H1 (cell line): ENCODE measurements around the gene KIF25. TPM values are rescaled to one million over a fixed set of nuclear protein-coding genes. Genes with fewer than 3 reads are reported as not detected.

Experiments used
- CTCF ChIA-PET: fragments of 300-600 bp; sonication (Branson Sonifier 250); formaldehyde crosslinking; loops from one replicate; lab custom pipeline; 2021; ENCODE audit not compliant: partially characterized antibody; lab: Charles Lee
- POLR2A ChIA-PET: fragments of 300-600 bp; sonication (Branson Sonifier 250); formaldehyde crosslinking; loops from one replicate; lab custom pipeline; 2021; ENCODE audit warnings: inconsistent platforms; ENCODE audit not compliant: partially characterized antibody; lab: Charles Lee
- DNase-seq, 2 experiments: peaks; one replicate each; pipeline versions ENCODE4 v3.0.0 to v3.0.0-alpha.2; 2010 to 2022; ENCODE audit warnings: low spot score in 2 of 2, low read depth in 1 of 2, mixed read lengths in 1 of 2
- FAIRE-seq: peaks from 2 replicates; lab custom pipeline; 2011; peaks lifted over from hg19 to GRCh38; lab: Jason Lieb, UNC
- H2AFZ ChIP-seq: 2 replicates; pipeline ENCODE4 v1.8.1; 2012; ENCODE audit warnings: low read length, inconsistent platforms
- H2AK5ac ChIP-seq: 2 replicates; pipeline ENCODE4 v1.6.1; 2013; ENCODE audit warnings: low read depth, low read length
- H2BK120ac ChIP-seq: replicated peaks from 2 replicates; pipeline ENCODE3; 2013; ENCODE audit warnings: low read depth, low read length, inconsistent platforms
- H2BK12ac ChIP-seq: 2 replicates; pipeline ENCODE4 v1.6.1; 2013; ENCODE audit warnings: low read depth, low read length
- H2BK15ac ChIP-seq: 2 replicates; pipeline ENCODE4 v1.6.1; 2013; ENCODE audit warnings: low read length
- H2BK20ac ChIP-seq: 2 replicates; pipeline ENCODE4 v1.6.1; 2013; ENCODE audit warnings: low read length
- H2BK5ac ChIP-seq: 2 replicates; pipeline ENCODE4 v1.6.1; 2013; ENCODE audit warnings: low read depth, low read length
- H3K14ac ChIP-seq: 2 replicates; pipeline ENCODE4 v1.6.1; 2013; ENCODE audit warnings: inconsistent platforms; ENCODE audit not compliant: insufficient read length
- H3K18ac ChIP-seq: 2 replicates; pipeline ENCODE4 v1.6.1; 2013; ENCODE audit warnings: low read length; ENCODE audit errors: extremely low read depth
- H3K23ac ChIP-seq: 2 replicates; pipeline ENCODE4 v1.6.1; 2013; ENCODE audit warnings: inconsistent platforms; ENCODE audit not compliant: insufficient read length
- H3K23me2 ChIP-seq: 2 replicates; pipeline ENCODE4 v1.6.1; 2013; ENCODE audit warnings: low read depth, low read length
- H3K27ac ChIP-seq: 2 replicates; pipeline ENCODE4 v1.6.1; 2011; ENCODE audit warnings: low read depth, low read length, inconsistent platforms
- H3K27me3 ChIP-seq, 4 experiments: replicated peaks in 1 of 4; 1 replicate in 1 of 4; 2 replicates in 3 of 4; pipeline versions ENCODE4 v1.6.1 to v1.8.1; 2011 to 2013; ENCODE audit warnings: low read length in 3 of 4, mild to moderate bottlenecking in 3 of 4, inconsistent platforms in 2 of 4, mixed read lengths in 2 of 4, moderate library complexity in 1 of 4; ENCODE audit not compliant: control insufficient read depth in 3 of 4, insufficient read depth in 3 of 4; ENCODE audit errors: extremely low read depth in 1 of 4
- H3K36me3 ChIP-seq, 4 experiments: 2 replicates each; pipeline versions ENCODE4 v1.6.1 to v1.8.1; 2011 to 2013; ENCODE audit warnings: mild to moderate bottlenecking in 4 of 4, low read length in 3 of 4, moderate library complexity in 2 of 4, control low read depth in 1 of 4, inconsistent platforms in 1 of 4; ENCODE audit not compliant: insufficient read depth in 4 of 4, control insufficient read depth in 2 of 4
- H3K4ac ChIP-seq: replicated peaks from 2 replicates; pipeline ENCODE3; 2013; ENCODE audit warnings: low read length, low read depth, mixed read lengths, inconsistent platforms; ENCODE audit not compliant: insufficient read length
- H3K4me1 ChIP-seq, 4 experiments: replicated peaks in 1 of 4; 1 replicate in 1 of 4; 2 replicates in 3 of 4; pipeline versions ENCODE4 v1.6.1 to v1.8.1; 2011 to 2013; ENCODE audit warnings: low read length in 3 of 4, inconsistent platforms in 2 of 4, mixed read lengths in 1 of 4; ENCODE audit not compliant: insufficient read depth in 4 of 4, control insufficient read depth in 3 of 4
- H3K4me2 ChIP-seq, 2 experiments: 2 replicates each; pipeline versions ENCODE4 v1.6.1 to v1.8.1; 2011 to 2013; ENCODE audit warnings: low read depth in 2 of 2, low read length in 2 of 2, control low read depth in 1 of 2, inconsistent platforms in 1 of 2, mild to moderate bottlenecking in 1 of 2; ENCODE audit not compliant: insufficient read depth in 1 of 2
- H3K4me3 ChIP-seq, 4 experiments: fragments of 200-600, 300-600 bp in 1 of 4; sonication (generic), shearing (Covaris generic), sonication (Bioruptor Twin) in 1 of 4; 2 replicates each; pipeline versions ENCODE4 v1.5.1 to v1.8.1; 2011 to 2016; ENCODE audit warnings: low read length in 4 of 4, low read depth in 3 of 4, control low read depth in 2 of 4, inconsistent platforms in 2 of 4, mild to moderate bottlenecking in 2 of 4, mixed read lengths in 1 of 4, moderate library complexity in 1 of 4; ENCODE audit not compliant: insufficient read depth in 2 of 4; ENCODE audit errors: extremely low read depth in 1 of 4
- H3K56ac ChIP-seq: replicated peaks from 2 replicates; pipeline ENCODE3; 2013; ENCODE audit warnings: low read depth, mild to moderate bottlenecking, mixed read lengths, low read length, inconsistent platforms; ENCODE audit not compliant: insufficient read length
- H3K79me1 ChIP-seq: 2 replicates; pipeline ENCODE4 v1.6.1; 2013; ENCODE audit warnings: low read depth, low read length, control low read depth
- H3K79me2 ChIP-seq, 2 experiments: 2 replicates each; pipeline versions ENCODE4 v1.6.1 to v1.8.1; 2012 to 2013; ENCODE audit warnings: low read length in 2 of 2, mild to moderate bottlenecking in 2 of 2, inconsistent platforms in 1 of 2; ENCODE audit not compliant: insufficient read depth in 2 of 2, control insufficient read depth in 1 of 2
- H3K9ac ChIP-seq, 4 experiments: replicated peaks in 1 of 4; 1 replicate in 1 of 4; 2 replicates in 3 of 4; pipeline versions ENCODE4 v1.6.1 to v1.8.1; 2011 to 2013; ENCODE audit warnings: low read depth in 3 of 4, low read length in 3 of 4, control low read depth in 2 of 4, mild to moderate bottlenecking in 2 of 4, moderate library complexity in 2 of 4, inconsistent platforms in 1 of 4; ENCODE audit errors: extremely low read depth in 1 of 4
- H3K9me3 ChIP-seq, 2 experiments: 2 replicates each; pipeline versions ENCODE4 v1.6.1 to v1.8.1; 2012 to 2013; ENCODE audit warnings: mild to moderate bottlenecking in 2 of 2, moderate library complexity in 2 of 2, control low read depth in 1 of 2, inconsistent platforms in 1 of 2, low read depth in 1 of 2, low read length in 1 of 2, mixed read lengths in 1 of 2; ENCODE audit not compliant: insufficient read depth in 2 of 2
- H4K20me1 ChIP-seq, 2 experiments: replicated peaks in 1 of 2; 2 replicates each; pipeline versions ENCODE3 to v1.8.1; 2011 to 2013; ENCODE audit warnings: inconsistent platforms in 2 of 2, low read length in 2 of 2, mild to moderate bottlenecking in 1 of 2; ENCODE audit not compliant: insufficient read depth in 2 of 2, control insufficient read depth in 1 of 2
- H4K5ac ChIP-seq: 2 replicates; pipeline ENCODE4 v1.6.1; 2013; ENCODE audit warnings: low read length, low read depth, mixed read lengths, inconsistent platforms; ENCODE audit not compliant: insufficient read length
- H4K8ac ChIP-seq: 2 replicates; pipeline ENCODE4 v1.8.0; 2013; ENCODE audit warnings: mild to moderate bottlenecking, moderate library complexity, low read length, inconsistent platforms; ENCODE audit not compliant: insufficient read depth; ENCODE audit errors: extremely low read depth
- H4K91ac ChIP-seq: replicated peaks from 2 replicates; pipeline ENCODE3; 2013; ENCODE audit warnings: low read length, mixed read lengths, inconsistent platforms; ENCODE audit not compliant: insufficient read length
- ATF3 ChIP-seq: IDR thresholded peaks from 2 replicates; pipeline ENCODE4 v1.6.1; 2011; ENCODE audit warnings: low read depth, mild to moderate bottlenecking, low read length; ENCODE audit not compliant: insufficient read depth
- CHD1 ChIP-seq: IDR thresholded peaks from 2 replicates; pipeline ENCODE4 v1.6.1; 2012; ENCODE audit warnings: low read depth, low read length, improper control_type of control experiment
- CHD2 ChIP-seq: IDR thresholded peaks from 2 replicates; pipeline ENCODE4 v1.6.1; 2012; ENCODE audit warnings: low read length, improper control_type of control experiment
- KDM1A ChIP-seq: fragments of 200-600, 300-600 bp; sonication (generic); IDR thresholded peaks from 2 replicates; pipeline ENCODE4 v1.7.1; 2016; ENCODE audit warnings: mild to moderate bottlenecking, low read length, borderline replicate concordance
- WGBS, 2 experiments: shearing (Covaris generic) in 1 of 2; methylation state at CpG; one replicate each; pipeline versions ENCODE4 v1.1.6 to v1.1.7; 2013 to 2015; ENCODE audit warnings: low lambda C conversion rate in 2 of 2, mixed read lengths in 2 of 2, inconsistent platforms in 1 of 2, low coverage in 1 of 2, missing lambda C conversion rate in 1 of 2; ENCODE audit not compliant: insufficient replicate concordance in 2 of 2, insufficient coverage in 1 of 2, insufficient read length in 1 of 2; ENCODE audit errors: extremely low coverage in 1 of 2, missing lambda C conversion rate in 1 of 2; 5-methylcytosine and 5-hydroxymethylcytosine counted together
- polyA plus RNA-seq, 7 experiments: library from polyadenylated mRNA; depleted of rRNA in 3 of 7; stranded (reverse) in 5 of 7; unstranded in 2 of 7; fragments of >200 nt in 5 of 7; fragments of 200-250 nt in 2 of 7; gene quantifications; 1 replicate in 5 of 7; 2 replicates in 1 of 7; 4 replicates in 1 of 7; pipeline versions ENCODE4 v1.2.1 to v1.2.3, GENCODE V29; 2011 to 2013; ENCODE audit warnings: missing spikeins in 2 of 7, mixed read lengths in 2 of 7
- total RNA-seq: library from RNA; stranded (reverse); fragmentation: NEBNext Ultra II Directional; extraction: Animal tissue kit (Norgen Biotek cat#: 25700); gene quantifications from 2 replicates; pipeline ENCODE4 v1.2.1, GENCODE V29; 2021
- TF ChIP-seq, protein P1 (sequence below): IDR thresholded peaks from 2 replicates; pipeline ENCODE4 v1.6.1; 2012; ENCODE audit warnings: inconsistent platforms
- TF ChIP-seq, protein P2 (sequence below): IDR thresholded peaks from 2 replicates; pipeline ENCODE4 v1.6.1; 2012; ENCODE audit warnings: inconsistent platforms

Gene KIF25
- total and polyA plus RNA-seq, 2 of the 8 experiments (the other 6 are each of a cell fraction or from before 2014, with no cell fraction given) = 1.5 to 2.0 TPM

GRCh38 chr6:167956983-167957492, 40.4 kb upstream of the KIF25 start:
- Histone ChIP-seq H3K79me1 (peaks cover 3% of the 10 kb centered on the region; the same call in 1 of the 2 replicates), H2BK12ac (no peak overlapping the region), H2AK5ac (no peak overlapping the region), H3K14ac (no peak overlapping the region), H4K8ac (no peak overlapping the region), H3K4me2 (no peak overlapping the region), H3K79me2 (peaks cover 5 to 23% of the 10 kb centered on the region in 2 experiments; a peak in 3 of 4 replicates), H3K23ac (no peak overlapping the region), H3K9ac (no peak overlapping the region), H3K27ac (no peak overlapping the region), H4K91ac (no peak overlapping the region), H2AFZ (no peak overlapping the region), H2BK20ac (no peak overlapping the region), H4K20me1 (peaks cover 3 to 4% of the 10 kb centered on the region in 2 experiments), H3K27me3 (no peaks in the 10 kb centered on the region), H2BK15ac (no peak overlapping the region), H3K36me3 (peaks cover under 1 to 28% (median 7%) of the 10 kb centered on the region in 4 experiments; a peak in 7 of 8 replicates), H3K18ac (no peak overlapping the region), H3K4ac (no peak overlapping the region), H3K9me3 (no peaks in the 10 kb centered on the region), H2BK5ac (no peak overlapping the region), H3K4me1 (no peaks in the 10 kb centered on the region), H3K56ac (no peak overlapping the region), H3K23me2 (no peaks in the 10 kb centered on the region), H2BK120ac (no peak overlapping the region), H3K4me3 (no peak overlapping the region), H4K5ac (no peak overlapping the region)
- POLR2A ChIA-PET = no interaction called here
- TF ChIP-seq, protein P1, sequence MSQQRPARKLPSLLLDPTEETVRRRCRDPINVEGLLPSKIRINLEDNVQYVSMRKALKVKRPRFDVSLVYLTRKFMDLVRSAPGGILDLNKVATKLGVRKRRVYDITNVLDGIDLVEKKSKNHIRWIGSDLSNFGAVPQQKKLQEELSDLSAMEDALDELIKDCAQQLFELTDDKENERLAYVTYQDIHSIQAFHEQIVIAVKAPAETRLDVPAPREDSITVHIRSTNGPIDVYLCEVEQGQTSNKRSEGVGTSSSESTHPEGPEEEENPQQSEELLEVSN = no peak
- TF ChIP-seq CHD2 = no peak
- TF ChIP-seq ATF3 = no peak
- TF ChIP-seq KDM1A = no peak
- TF ChIP-seq, protein P2, sequence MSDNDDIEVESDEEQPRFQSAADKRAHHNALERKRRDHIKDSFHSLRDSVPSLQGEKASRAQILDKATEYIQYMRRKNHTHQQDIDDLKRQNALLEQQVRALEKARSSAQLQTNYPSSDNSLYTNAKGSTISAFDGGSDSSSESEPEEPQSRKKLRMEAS = no peak
- no peak for TF ChIP-seq CHD1
- no peak for FAIRE-seq
- CTCF ChIA-PET = interaction anchor here (1.0 to 2.3 kb wide), 3 partner anchors 11 to 105 kb away, joined by 3 to 19 read pairs (median 3); no protein-coding TSS in a partner anchor
- no peak for DNase-seq
- 93% methylated on average over 8 of the region's 8 CpGs; no CpG with 5 or more reads in 1 of the 2 experiments for WGBS, 2 experiments
